Esophagus squamous epithelium (tissue), 5 donors: ENCODE data around the gene DIS3L2. TPM values are rescaled to one million over a fixed set of nuclear protein-coding genes. Genes with fewer than 3 reads are reported as not detected.

Experiments
- DNase-seq: peaks from one replicate; lab custom pipeline; 2025; lab: John Stamatoyannopoulos, UW
- H3K27ac ChIP-seq, 4 donors: fragments of 200-600 bp; sonication (generic); one replicate each; pipeline ENCODE4 v1.5.1; 2016 to 2019; ENCODE audit warnings: mild to moderate bottlenecking in 1 of 4
- H3K27me3 ChIP-seq, 4 donors: fragments of 200-600 bp; sonication (generic); 1 replicate in 3 of 4; 2 replicates in 1 of 4; pipeline versions ENCODE4 v1.5.1 to v1.6.0; 2017 to 2021; ENCODE audit warnings: antibody characterized with exemption in 1 of 4
- H3K36me3 ChIP-seq, 3 donors: fragments of 200-600 bp; sonication (generic); one replicate each; pipeline ENCODE4 v1.5.1; 2016 to 2019
- H3K4me1 ChIP-seq, 3 donors: fragments of 200-600 bp; sonication (generic); one replicate each; pipeline ENCODE4 v1.5.1; 2017 to 2019
- H3K4me3 ChIP-seq, 4 donors: fragments of 200-600 bp; sonication (generic); 1 replicate in 3 of 4; 2 replicates in 1 of 4; pipeline ENCODE4 v1.5.1; 2016 to 2019; ENCODE audit warnings: mild to moderate bottlenecking in 2 of 4, moderate library complexity in 1 of 4
- H3K9me3 ChIP-seq, 3 donors: fragments of 200-600 bp; sonication (generic); one replicate each; pipeline ENCODE4 v1.5.1; 2016 to 2019
- POLR2A ChIP-seq, 4 donors: fragments of 450-650 bp; IDR thresholded peaks; one replicate each; pipeline ENCODE4 v1.6.1; 2017; ENCODE audit warnings: antibody characterized with exemption in 4 of 4, mild to moderate bottlenecking in 4 of 4, moderate library complexity in 3 of 4
- WGBS, 2 donors: methylation state at CpG; one replicate each; pipeline ENCODE4 v1.1.5; 2018; 5-methylcytosine and 5-hydroxymethylcytosine counted together
- intact Hi-C: fragments of 100-400 bp; cut with DNase I; formaldehyde crosslinking; loops from one replicate; pipeline ENCODE4 v1.15.0; 2022
- total RNA-seq, 4 donors: library from RNA; depleted of rRNA; stranded (reverse); fragments of >200 nt; gene quantifications; one replicate each; pipeline ENCODE4 v1.1.0, GENCODE V29; 2016
- TF ChIP-seq, protein P1 (sequence below), 6 experiments: fragments of 450-650 bp in 4 of 6; fragments of 200-600 bp in 2 of 6; sonication (generic) in 2 of 6; IDR thresholded peaks; one replicate each; pipeline ENCODE4 v1.5.1; 2016 to 2019; ENCODE audit warnings: antibody characterized with exemption in 6 of 6, mild to moderate bottlenecking in 4 of 6, moderate library complexity in 4 of 6
- donor health status: DM: yes; HTN: yes; CAD: no.

The DIS3L2 gene
- total RNA-seq, 4 donors from 2014 or later: 14.5 to 42.8 (median 32.4) TPM

GRCh38 chr2:231919341-231920035, 42.0 kb upstream of the DIS3L2 start:
- intact Hi-C loops: no loop called here
- Histone ChIP-seq H3K27ac (no peak overlapping the region), H3K4me3 (no peak overlapping the region), H3K27me3 (peaks cover 0 to 53% (median 0%) of the 10 kb centered on the region in 4 donors), H3K36me3 (no peaks in the 10 kb centered on the region), H3K9me3 (no peaks in the 10 kb centered on the region), H3K4me1 (peaks cover 0 to 7% (median 0%) of the 10 kb centered on the region in 3 donors)
- TF ChIP-seq, protein P1, sequence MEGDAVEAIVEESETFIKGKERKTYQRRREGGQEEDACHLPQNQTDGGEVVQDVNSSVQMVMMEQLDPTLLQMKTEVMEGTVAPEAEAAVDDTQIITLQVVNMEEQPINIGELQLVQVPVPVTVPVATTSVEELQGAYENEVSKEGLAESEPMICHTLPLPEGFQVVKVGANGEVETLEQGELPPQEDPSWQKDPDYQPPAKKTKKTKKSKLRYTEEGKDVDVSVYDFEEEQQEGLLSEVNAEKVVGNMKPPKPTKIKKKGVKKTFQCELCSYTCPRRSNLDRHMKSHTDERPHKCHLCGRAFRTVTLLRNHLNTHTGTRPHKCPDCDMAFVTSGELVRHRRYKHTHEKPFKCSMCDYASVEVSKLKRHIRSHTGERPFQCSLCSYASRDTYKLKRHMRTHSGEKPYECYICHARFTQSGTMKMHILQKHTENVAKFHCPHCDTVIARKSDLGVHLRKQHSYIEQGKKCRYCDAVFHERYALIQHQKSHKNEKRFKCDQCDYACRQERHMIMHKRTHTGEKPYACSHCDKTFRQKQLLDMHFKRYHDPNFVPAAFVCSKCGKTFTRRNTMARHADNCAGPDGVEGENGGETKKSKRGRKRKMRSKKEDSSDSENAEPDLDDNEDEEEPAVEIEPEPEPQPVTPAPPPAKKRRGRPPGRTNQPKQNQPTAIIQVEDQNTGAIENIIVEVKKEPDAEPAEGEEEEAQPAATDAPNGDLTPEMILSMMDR (IDR thresholded peaks at IDR 0.05): no peak
- no peak for TF ChIP-seq POLR2A (IDR thresholded peaks at IDR 0.05)
- 78 to 94% methylated on average over 4 of the region's 15 CpGs for WGBS, 2 donors
- no peak for DNase-seq

GRCh38 chr2:231920366-231920765, 41.1 kb upstream of the DIS3L2 start:
- Histone ChIP-seq H3K9me3 (no peaks in the 10 kb centered on the region), H3K4me1 (peaks cover under 1 to 16% (median 4%) of the 10 kb centered on the region in 3 donors), H3K4me3 (no peak overlapping the region), H3K36me3 (no peaks in the 10 kb centered on the region), H3K27me3 (peaks cover 0 to 62% (median under 1%) of the 10 kb centered on the region in 4 donors), H3K27ac (no peak overlapping the region)
- WGBS, 2 donors: 79 to 88% methylated on average over 2 of the region's 3 CpGs
- TF ChIP-seq, protein P1 (IDR thresholded peaks at IDR 0.05): no peak
- TF ChIP-seq POLR2A (IDR thresholded peaks at IDR 0.05): no peak
- intact Hi-C loops: no loop called here
- DNase-seq: no peak

- Histone ChIP-seq H3K4me3 (no peak overlapping the region), H3K27me3 (peaks cover 0 to 66% (median 3%) of the 10 kb centered on the region in 4 donors), H3K9me3 (no peaks in the 10 kb centered on the region), H3K4me1 (peaks cover 5 to 21% (median 8%) of the 10 kb centered on the region in 3 donors), H3K36me3 (no peaks in the 10 kb centered on the region), H3K27ac (no peak overlapping the region)
- no peak for DNase-seq
- intact Hi-C loops: no loop called here
- no peak for TF ChIP-seq POLR2A (IDR thresholded peaks at IDR 0.05)
- TF ChIP-seq, protein P1 (IDR thresholded peaks at IDR 0.05): no peak
- 77 to 80% methylated on average over 5 of the region's 5 CpGs for WGBS, 2 donors
Measured at GRCh38 chr2:231920795-231921194, 40.7 kb upstream of the DIS3L2 start.

DNA sequence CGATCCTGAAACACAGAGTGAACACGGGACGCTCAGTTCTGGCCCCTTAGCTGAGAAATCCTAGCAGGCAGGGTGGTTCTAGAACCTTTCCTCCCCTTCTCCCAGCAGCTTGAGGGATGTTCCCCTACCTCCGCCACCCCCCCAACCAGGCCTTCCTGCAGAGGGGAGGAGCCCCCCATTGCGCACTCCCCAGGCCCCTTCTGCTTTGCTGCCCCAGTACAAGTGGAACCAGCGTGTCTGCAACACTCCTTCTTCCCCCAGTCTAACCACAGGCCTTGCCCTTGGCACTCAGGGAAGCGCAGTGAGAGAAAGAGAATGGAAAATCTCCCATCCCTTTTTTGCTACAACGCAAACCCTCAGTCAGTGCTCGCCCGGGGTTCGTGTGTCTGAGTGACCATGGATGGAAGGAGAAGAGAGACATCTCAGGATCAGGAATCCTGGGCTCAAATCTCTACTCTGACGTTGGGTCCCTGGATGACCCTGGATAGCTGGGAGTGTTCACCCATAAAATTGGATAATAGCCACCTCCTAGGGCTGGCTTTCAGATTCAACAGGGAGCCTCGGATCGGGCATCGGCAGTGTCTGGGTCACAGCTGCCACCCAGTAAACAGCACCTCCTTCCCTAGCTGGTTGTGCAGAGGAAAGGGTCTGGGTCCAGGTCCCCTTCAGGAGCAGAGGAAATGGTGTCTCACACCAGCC, 39.1 kb upstream of the DIS3L2 start:
- no peaks in the 10 kb centered on the region for H3K9me3 ChIP-seq
- H3K4me1 ChIP-seq: peaks cover 19 to 36% (median 19%) of the 10 kb centered on the region in 3 donors
- 54 to 82% methylated on average over 9 to 10 of the region's 15 CpGs for WGBS, 2 donors
- H3K27me3 ChIP-seq: peaks cover 0 to 78% (median 9%) of the 10 kb centered on the region in 4 donors
- TF ChIP-seq, protein P1 (IDR thresholded peaks at IDR 0.05): no peak
- TF ChIP-seq POLR2A (IDR thresholded peaks at IDR 0.05): no peak
- no peak overlapping the region for H3K4me3 ChIP-seq
- no peak overlapping the region for H3K27ac ChIP-seq
- no peak for DNase-seq
- no peaks in the 10 kb centered on the region for H3K36me3 ChIP-seq
- intact Hi-C loops: no loop called here

- intact Hi-C loops: no loop called here
- H3K27me3 ChIP-seq: peaks cover 0 to 83% (median 9%) of the 10 kb centered on the region in 4 donors
Measured at GRCh38 chr2:231923010-231923344, 38.5 kb upstream of the DIS3L2 start.

More at GRCh38 chr2:231923010-231923344, 38.5 kb upstream of the DIS3L2 start:
- DNase-seq: no peak
- Histone ChIP-seq H3K36me3 (no peaks in the 10 kb centered on the region), H3K4me3 (no peak overlapping the region), H3K4me1 (peaks cover 19 to 32% (median 19%) of the 10 kb centered on the region in 3 donors), H3K9me3 (no peaks in the 10 kb centered on the region), H3K27ac (no peak overlapping the region)
- 44 to 67% methylated on average over 1 to 3 of the region's 3 CpGs for WGBS, 2 donors
- no peak for TF ChIP-seq POLR2A (IDR thresholded peaks at IDR 0.05)
- TF ChIP-seq, protein P1 (IDR thresholded peaks at IDR 0.05): no peak
